ENCODE data around the gene COL8A1. TPM values are rescaled to one million over a fixed set of nuclear protein-coding genes. Genes with fewer than 3 reads are reported as not detected.
A peak's percentile ranks its signal among the peaks of the same experiment; 100 is the strongest.

COL8A1 gene
- total RNA-seq, 4 donors from 2014 or later: 31.5 to 139 (median 71.4) TPM

DNA sequence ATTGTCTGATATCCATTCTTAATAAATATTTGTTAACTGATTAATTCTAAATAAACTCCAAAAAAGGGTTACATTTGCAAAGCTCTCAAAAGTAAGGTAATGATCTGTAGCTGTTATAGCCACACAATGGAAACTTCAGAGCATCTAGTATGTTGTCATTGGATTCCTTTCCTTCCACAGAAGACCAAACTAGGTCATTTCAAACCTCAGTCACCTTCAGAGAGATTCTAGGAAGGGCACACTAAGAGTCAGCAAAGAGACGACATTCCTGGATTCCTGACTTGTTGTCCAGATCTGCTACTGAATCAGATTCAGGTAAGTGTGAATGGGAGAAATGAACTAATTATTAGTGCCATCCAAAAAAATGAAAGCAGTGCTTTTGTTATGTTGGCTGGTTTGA lies 3.0 kb upstream of the COL8A1 start:
- no peak overlapping the region for H3K27ac ChIP-seq (replicated peaks in 1 of 4)
- intact Hi-C loops (cut with DNase I): loop anchor here (5.0 kb wide), 1 partner anchor 138 kb away; no protein-coding TSS in a partner anchor

DNA sequence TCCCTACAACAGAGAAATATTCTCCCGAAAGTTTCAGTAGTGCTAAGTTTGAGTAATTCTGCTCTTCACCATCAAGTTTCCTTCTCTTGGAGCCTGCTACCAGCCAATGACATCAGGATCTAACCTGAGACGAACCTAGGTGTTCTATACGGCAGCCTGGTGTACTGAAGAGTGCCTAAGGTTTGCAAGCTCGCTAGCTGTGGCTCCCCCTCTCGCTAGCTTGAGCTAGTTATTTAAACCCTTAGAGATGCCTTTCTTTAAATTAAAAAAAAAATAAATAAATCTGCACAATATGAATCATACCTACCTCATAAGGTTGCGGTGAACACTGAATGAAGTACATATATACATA lies 1.4 kb upstream of the COL8A1 start:
- DNase-seq (ENCODE audit: extremely low spot score): no peak
- Histone ChIP-seq H3K9me3 (no peaks in the 10 kb centered on the region), H3K4me3 (peak overlapping the region; percentile 61 to 73 (median 67)), H3K27ac (replicated peaks in 1 of 4) (peak overlapping the region; percentile 89 to 93 (median 92)), H3K36me3 (no peaks in the 10 kb centered on the region), H3K27me3 (no peaks in the 10 kb centered on the region), H3K4me1 (peaks cover 13 to 57% (median 37%) of the 10 kb centered on the region in 4 donors)
- no peak for TF ChIP-seq POLR2A (IDR thresholded peaks at IDR 0.05; ENCODE audit: low read depth)
- TF ChIP-seq EP300 (IDR thresholded peaks at IDR 0.05): no peak
- TF ChIP-seq, protein P1, sequence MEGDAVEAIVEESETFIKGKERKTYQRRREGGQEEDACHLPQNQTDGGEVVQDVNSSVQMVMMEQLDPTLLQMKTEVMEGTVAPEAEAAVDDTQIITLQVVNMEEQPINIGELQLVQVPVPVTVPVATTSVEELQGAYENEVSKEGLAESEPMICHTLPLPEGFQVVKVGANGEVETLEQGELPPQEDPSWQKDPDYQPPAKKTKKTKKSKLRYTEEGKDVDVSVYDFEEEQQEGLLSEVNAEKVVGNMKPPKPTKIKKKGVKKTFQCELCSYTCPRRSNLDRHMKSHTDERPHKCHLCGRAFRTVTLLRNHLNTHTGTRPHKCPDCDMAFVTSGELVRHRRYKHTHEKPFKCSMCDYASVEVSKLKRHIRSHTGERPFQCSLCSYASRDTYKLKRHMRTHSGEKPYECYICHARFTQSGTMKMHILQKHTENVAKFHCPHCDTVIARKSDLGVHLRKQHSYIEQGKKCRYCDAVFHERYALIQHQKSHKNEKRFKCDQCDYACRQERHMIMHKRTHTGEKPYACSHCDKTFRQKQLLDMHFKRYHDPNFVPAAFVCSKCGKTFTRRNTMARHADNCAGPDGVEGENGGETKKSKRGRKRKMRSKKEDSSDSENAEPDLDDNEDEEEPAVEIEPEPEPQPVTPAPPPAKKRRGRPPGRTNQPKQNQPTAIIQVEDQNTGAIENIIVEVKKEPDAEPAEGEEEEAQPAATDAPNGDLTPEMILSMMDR (IDR thresholded peaks at IDR 0.05): no peak
- no peak for TF ChIP-seq POLR2AphosphoS5 (IDR thresholded peaks at IDR 0.05)
- intact Hi-C loops (cut with DNase I): loop anchor here (2.0 to 5.0 kb wide), 2 partner anchors 108 to 140 kb away; no protein-coding TSS in a partner anchor
- 7% methylated on average over 6 of the region's 6 CpGs for WGBS

More for the DNA sequence above, 3.0 kb upstream of the COL8A1 start:
- TF ChIP-seq POLR2A (IDR thresholded peaks at IDR 0.05; ENCODE audit: low read depth) (no peak), POLR2AphosphoS5 (IDR thresholded peaks at IDR 0.05) (no peak), EP300 (IDR thresholded peaks at IDR 0.05) (no peak)
- TF ChIP-seq, protein P1 (IDR thresholded peaks at IDR 0.05): no peak
- Histone ChIP-seq H3K9me3 (no peaks in the 10 kb centered on the region), H3K27me3 (no peaks in the 10 kb centered on the region), H3K4me3 (no peak overlapping the region), H3K36me3 (no peaks in the 10 kb centered on the region), H3K4me1 (peaks cover 13 to 42% (median 26%) of the 10 kb centered on the region in 4 donors)
- DNase-seq (ENCODE audit: extremely low spot score): no peak
- 67% methylated on average over 1 of the region's 1 CpG for WGBS

DNA sequence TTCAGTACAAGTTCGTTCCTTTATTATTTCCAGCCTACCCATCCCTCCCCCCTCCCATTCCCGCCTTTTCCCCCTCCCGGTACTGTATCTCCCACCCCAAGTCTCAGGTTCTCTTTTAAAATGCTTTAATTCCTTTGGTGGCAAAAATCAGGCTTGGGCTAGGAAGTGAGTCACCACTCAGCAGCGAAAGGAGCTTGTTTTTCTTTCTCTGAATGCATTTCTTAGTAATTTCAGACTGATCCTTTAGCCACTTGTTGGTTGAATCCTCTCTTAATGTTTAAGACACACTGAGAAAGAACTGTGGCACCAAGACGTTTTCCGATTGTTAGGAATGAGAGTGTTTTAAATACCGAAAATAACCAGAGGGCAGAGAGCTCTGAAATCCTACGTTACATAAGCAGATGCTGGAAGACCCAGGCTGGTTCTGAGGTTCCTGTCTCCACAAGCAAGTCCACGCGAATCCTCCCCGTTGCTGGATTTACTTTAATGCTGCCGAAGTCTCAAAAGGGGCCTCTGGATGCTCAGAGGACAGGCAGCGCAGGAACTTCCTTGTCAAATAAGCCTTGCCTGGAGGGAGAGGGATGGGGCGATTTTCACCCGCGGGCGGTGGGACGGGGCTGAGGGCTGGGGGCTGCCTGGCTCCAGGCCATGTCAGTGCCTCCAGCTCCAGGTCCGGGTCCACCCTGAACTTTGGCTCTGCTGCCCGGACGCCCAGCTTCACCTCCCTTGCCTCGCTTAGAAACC lies 854 bp upstream of the COL8A1 start:
- no peak for DNase-seq (ENCODE audit: extremely low spot score)
- intact Hi-C loops (cut with DNase I): loop anchor here (2.0 to 5.0 kb wide), 3 partner anchors 49 to 140 kb away; no protein-coding TSS in a partner anchor
- H3K27me3 ChIP-seq: no peaks in the 10 kb centered on the region
- TF ChIP-seq POLR2AphosphoS5 (IDR thresholded peaks at IDR 0.05): peak in 1 of 2 donors; percentile 41
- no peak for TF ChIP-seq POLR2A (IDR thresholded peaks at IDR 0.05; ENCODE audit: low read depth)
- H3K9me3 ChIP-seq: no peaks in the 10 kb centered on the region
- H3K4me1 ChIP-seq: peaks cover 13 to 63% (median 40%) of the 10 kb centered on the region in 4 donors
- under 1% methylated on average over 16 of the region's 22 CpGs for WGBS
- H3K27ac ChIP-seq (replicated peaks in 1 of 4): peak overlapping the region; percentile 89 to 93 (median 92)
- peak overlapping the region; percentile 61 to 73 (median 67) for H3K4me3 ChIP-seq
- H3K36me3 ChIP-seq: no peaks in the 10 kb centered on the region

DNA sequence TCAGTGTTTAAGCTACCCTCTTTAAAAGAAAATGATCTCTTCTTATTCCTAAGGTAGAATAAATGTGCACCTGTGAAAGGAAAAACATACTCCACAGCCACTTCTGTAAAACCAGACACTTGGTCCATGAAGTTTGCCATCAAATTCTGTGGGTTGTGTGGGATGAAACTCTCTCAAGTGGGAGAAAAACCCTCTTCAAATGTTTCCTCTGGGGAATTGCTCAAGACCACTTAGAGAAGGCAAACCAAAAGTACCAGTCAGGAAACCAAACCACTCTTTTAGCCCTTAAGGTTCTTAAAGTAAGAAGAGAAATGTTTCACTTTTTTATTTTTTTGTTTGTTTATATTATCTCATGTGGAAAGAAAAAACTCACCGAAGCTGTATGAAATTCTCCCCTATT lies 1.2 kb downstream of the COL8A1 start:
- H3K27me3 ChIP-seq: no peaks in the 10 kb centered on the region
- whole genome bisulfite sequencing: 24% methylated on average over 1 of the region's 1 CpG
- intact Hi-C loops (cut with DNase I): loop anchor here (2.0 to 5.0 kb wide), 2 partner anchors 47 to 142 kb away; no protein-coding TSS in a partner anchor
- no peak for DNase-seq (ENCODE audit: extremely low spot score)
- peak overlapping the region; percentile 61 to 73 (median 67) for H3K4me3 ChIP-seq
- TF ChIP-seq POLR2AphosphoS5 (IDR thresholded peaks at IDR 0.05) (no peak), EP300 (IDR thresholded peaks at IDR 0.05) (no peak), POLR2A (IDR thresholded peaks at IDR 0.05; ENCODE audit: low read depth) (no peak)
- TF ChIP-seq, protein P1 (IDR thresholded peaks at IDR 0.05): no peak
- peaks cover 13 to 80% (median 49%) of the 10 kb centered on the region in 4 donors for H3K4me1 ChIP-seq
- H3K9me3 ChIP-seq: no peaks in the 10 kb centered on the region
- H3K36me3 ChIP-seq: no peaks in the 10 kb centered on the region
- peak overlapping the region; percentile 89 to 93 (median 92) for H3K27ac ChIP-seq (replicated peaks in 1 of 4)

DNA sequence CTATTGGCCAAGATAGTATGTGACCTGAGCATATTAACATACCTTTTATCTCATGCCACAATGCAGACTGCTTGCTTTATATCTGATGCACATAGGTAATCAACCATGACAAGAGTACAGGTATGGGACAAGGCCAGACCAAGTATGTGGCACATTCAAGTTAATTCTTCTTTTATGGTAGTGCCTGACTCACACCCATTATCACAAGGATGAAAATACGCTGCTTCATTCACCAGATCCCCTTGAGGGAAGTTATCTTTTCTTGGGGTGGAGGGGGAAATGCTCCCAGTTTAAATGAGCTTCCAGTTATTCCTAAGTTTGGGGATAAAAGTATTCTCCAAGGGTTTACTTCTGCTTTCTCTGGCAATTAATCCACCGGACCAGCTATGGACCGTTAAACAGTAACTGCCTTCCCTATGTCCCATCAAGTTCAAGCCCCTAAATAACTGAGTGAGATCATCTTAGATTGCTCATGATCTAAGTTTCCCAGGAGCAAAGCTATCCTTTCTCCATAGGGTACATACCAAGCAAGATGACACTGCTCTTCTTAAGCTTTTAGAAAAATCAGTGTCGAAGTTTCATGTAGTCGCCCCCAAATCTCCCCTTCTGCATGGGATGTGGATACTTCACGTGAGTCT lies 1.9 kb downstream of the COL8A1 start:
- no peak for DNase-seq (ENCODE audit: extremely low spot score)
- TF ChIP-seq POLR2A (IDR thresholded peaks at IDR 0.05; ENCODE audit: low read depth) (no peak), EP300 (IDR thresholded peaks at IDR 0.05) (no peak), POLR2AphosphoS5 (IDR thresholded peaks at IDR 0.05) (no peak)
- TF ChIP-seq, protein P1 (IDR thresholded peaks at IDR 0.05): no peak
- Histone ChIP-seq H3K27me3 (no peaks in the 10 kb centered on the region), H3K4me1 (peaks cover 13 to 80% (median 56%) of the 10 kb centered on the region in 4 donors), H3K36me3 (no peaks in the 10 kb centered on the region), H3K4me3 (peak overlapping the region in 2 of 4 donors; percentile 13 to 73), H3K27ac (replicated peaks in 1 of 4) (peak overlapping the region; percentile 34 to 93 (median 90)), H3K9me3 (no peaks in the 10 kb centered on the region)
- intact Hi-C loops (cut with DNase I): no loop called here
- 83% methylated on average over 6 of the region's 6 CpGs for WGBS

Data from esophagus muscularis mucosa (tissue), 4 donors.